C4-2B (cell line): ENCODE data around the gene EML5.

ENCODE experiments used
- ZFX ChIP-seq: fragments of 450-650 bp; IDR thresholded peaks from 2 replicates; pipeline ENCODE4 v1.6.1; 2017
- TF ChIP-seq, protein P1 (sequence below): fragments of 450-650 bp; conservative IDR thresholded peaks from 2 replicates; pipeline ENCODE4 v1.5.1; 2017; ENCODE audit warnings: mild to moderate bottlenecking

DNA sequence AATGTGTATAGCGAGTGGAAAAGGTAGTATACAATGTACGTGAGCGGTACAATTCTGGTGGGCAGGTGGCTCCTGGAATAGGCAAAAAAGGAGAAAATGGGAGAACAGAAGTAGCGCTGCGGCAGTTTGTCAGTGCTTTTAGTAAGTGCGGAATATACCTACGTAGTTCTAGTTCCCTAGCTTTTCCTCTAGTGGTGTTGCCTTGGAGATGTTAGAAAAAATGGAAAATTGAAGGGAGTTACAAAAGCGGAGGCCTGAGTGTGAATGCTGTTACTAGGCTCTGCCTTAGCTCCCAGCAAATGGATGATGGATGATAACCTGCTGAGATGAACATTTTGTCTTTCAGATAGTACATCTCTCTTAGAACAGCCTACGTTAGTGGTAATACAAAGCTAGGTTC lies 32.8 kb upstream of the EML5 start:
- TF ChIP-seq, protein P1, sequence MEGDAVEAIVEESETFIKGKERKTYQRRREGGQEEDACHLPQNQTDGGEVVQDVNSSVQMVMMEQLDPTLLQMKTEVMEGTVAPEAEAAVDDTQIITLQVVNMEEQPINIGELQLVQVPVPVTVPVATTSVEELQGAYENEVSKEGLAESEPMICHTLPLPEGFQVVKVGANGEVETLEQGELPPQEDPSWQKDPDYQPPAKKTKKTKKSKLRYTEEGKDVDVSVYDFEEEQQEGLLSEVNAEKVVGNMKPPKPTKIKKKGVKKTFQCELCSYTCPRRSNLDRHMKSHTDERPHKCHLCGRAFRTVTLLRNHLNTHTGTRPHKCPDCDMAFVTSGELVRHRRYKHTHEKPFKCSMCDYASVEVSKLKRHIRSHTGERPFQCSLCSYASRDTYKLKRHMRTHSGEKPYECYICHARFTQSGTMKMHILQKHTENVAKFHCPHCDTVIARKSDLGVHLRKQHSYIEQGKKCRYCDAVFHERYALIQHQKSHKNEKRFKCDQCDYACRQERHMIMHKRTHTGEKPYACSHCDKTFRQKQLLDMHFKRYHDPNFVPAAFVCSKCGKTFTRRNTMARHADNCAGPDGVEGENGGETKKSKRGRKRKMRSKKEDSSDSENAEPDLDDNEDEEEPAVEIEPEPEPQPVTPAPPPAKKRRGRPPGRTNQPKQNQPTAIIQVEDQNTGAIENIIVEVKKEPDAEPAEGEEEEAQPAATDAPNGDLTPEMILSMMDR, result no peak
- no peak for TF ChIP-seq ZFX
